ENCODE results near the gene RUBCNL.

RUBCNL gene

GRCh38 chr13:46340011-46340410 is 47.0 kb downstream of the RUBCNL start:
- no peak for DNase-seq (ENCODE audit: low read depth, low spot score)
- Histone ChIP-seq H3K27me3 (ENCODE audit: insufficient read depth, insufficient read length) (no peaks in the 10 kb centered on the region), H3K4me3 (ENCODE audit: insufficient read length, low read depth) (no peak overlapping the region), H3K9me3 (ENCODE audit: insufficient read depth, low read length) (no peaks in the 10 kb centered on the region), H3K9ac (ENCODE audit: insufficient read length, low read depth) (no peak overlapping the region), H3K36me3 (ENCODE audit: insufficient read depth, insufficient read length, low read length) (no peaks in the 10 kb centered on the region), H3K4me1 (ENCODE audit: insufficient read depth, insufficient read length) (no peaks in the 10 kb centered on the region)
- no peak for TF ChIP-seq YY1 (IDR thresholded peaks at IDR 0.05; ENCODE audit: insufficient read depth, insufficient read length)

- Histone ChIP-seq H3K9me3 (ENCODE audit: insufficient read depth, low read length) (no peaks in the 10 kb centered on the region), H3K9ac (ENCODE audit: insufficient read length, low read depth) (no peak overlapping the region), H3K36me3 (ENCODE audit: insufficient read depth, insufficient read length, low read length) (no peaks in the 10 kb centered on the region), H3K4me1 (ENCODE audit: insufficient read depth, insufficient read length) (no peaks in the 10 kb centered on the region), H3K27me3 (ENCODE audit: insufficient read depth, insufficient read length) (no peaks in the 10 kb centered on the region), H3K4me3 (ENCODE audit: insufficient read length, low read depth) (no peak overlapping the region)
- no peak for DNase-seq (ENCODE audit: low read depth, low spot score)
- TF ChIP-seq YY1 (IDR thresholded peaks at IDR 0.05; ENCODE audit: insufficient read depth, insufficient read length): no peak
- no peak for TF ChIP-seq ZNF274 (IDR thresholded peaks at IDR 0.05; ENCODE audit: low read depth, low read length)
- TF ChIP-seq SUZ12 (IDR thresholded peaks at IDR 0.05; ENCODE audit: extremely low read depth, insufficient read depth, insufficient read length): no peak
Measured at GRCh38 chr13:46339035-46339666, 47.9 kb downstream of the RUBCNL start.

- Histone ChIP-seq H3K27me3 (ENCODE audit: insufficient read depth, insufficient read length) (no peaks in the 10 kb centered on the region), H3K9me3 (ENCODE audit: insufficient read depth, low read length) (no peaks in the 10 kb centered on the region), H3K36me3 (ENCODE audit: insufficient read depth, insufficient read length, low read length) (no peaks in the 10 kb centered on the region), H3K9ac (ENCODE audit: insufficient read length, low read depth) (no peak overlapping the region), H3K4me1 (ENCODE audit: insufficient read depth, insufficient read length) (no peaks in the 10 kb centered on the region), H3K4me3 (ENCODE audit: insufficient read length, low read depth) (no peak overlapping the region)
- no peak for DNase-seq (ENCODE audit: low read depth, low spot score)
- TF ChIP-seq ZNF274 (IDR thresholded peaks at IDR 0.05; ENCODE audit: low read depth, low read length): no peak
- TF ChIP-seq SUZ12 (IDR thresholded peaks at IDR 0.05; ENCODE audit: extremely low read depth, insufficient read depth, insufficient read length): no peak
- no peak for TF ChIP-seq YY1 (IDR thresholded peaks at IDR 0.05; ENCODE audit: insufficient read depth, insufficient read length)
Measured at GRCh38 chr13:46337700-46338099, 49.4 kb downstream of the RUBCNL start.

- DNase-seq (ENCODE audit: low read depth, low spot score): no peak
- no peak for TF ChIP-seq YY1 (IDR thresholded peaks at IDR 0.05; ENCODE audit: insufficient read depth, insufficient read length)
- no peak for TF ChIP-seq SUZ12 (IDR thresholded peaks at IDR 0.05; ENCODE audit: extremely low read depth, insufficient read depth, insufficient read length)
- TF ChIP-seq ZNF274 (IDR thresholded peaks at IDR 0.05; ENCODE audit: low read depth, low read length): no peak
- H3K4me3 ChIP-seq (ENCODE audit: insufficient read length, low read depth): no peak overlapping the region
- H3K9ac ChIP-seq (ENCODE audit: insufficient read length, low read depth): no peak overlapping the region
- H3K36me3 ChIP-seq (ENCODE audit: insufficient read depth, insufficient read length, low read length): no peaks in the 10 kb centered on the region
- no peaks in the 10 kb centered on the region for H3K27me3 ChIP-seq (ENCODE audit: insufficient read depth, insufficient read length)
- H3K9me3 ChIP-seq (ENCODE audit: insufficient read depth, low read length): no peaks in the 10 kb centered on the region
- H3K4me1 ChIP-seq (ENCODE audit: insufficient read depth, insufficient read length): no peaks in the 10 kb centered on the region
Measured at GRCh38 chr13:46334035-46334822, 52.8 kb downstream of the RUBCNL start.

GRCh38 chr13:46332772-46333171 is 54.3 kb downstream of the RUBCNL start:
- no peak overlapping the region for H3K4me3 ChIP-seq (ENCODE audit: insufficient read length, low read depth)
- TF ChIP-seq SUZ12 (IDR thresholded peaks at IDR 0.05; ENCODE audit: extremely low read depth, insufficient read depth, insufficient read length) (no peak), ZNF274 (IDR thresholded peaks at IDR 0.05; ENCODE audit: low read depth, low read length) (no peak), YY1 (IDR thresholded peaks at IDR 0.05; ENCODE audit: insufficient read depth, insufficient read length) (no peak)
- no peaks in the 10 kb centered on the region for H3K36me3 ChIP-seq (ENCODE audit: insufficient read depth, insufficient read length, low read length)
- H3K27me3 ChIP-seq (ENCODE audit: insufficient read depth, insufficient read length): no peaks in the 10 kb centered on the region
- no peaks in the 10 kb centered on the region for H3K9me3 ChIP-seq (ENCODE audit: insufficient read depth, low read length)
- DNase-seq (ENCODE audit: low read depth, low spot score): no peak
- H3K9ac ChIP-seq (ENCODE audit: insufficient read length, low read depth): no peak overlapping the region
- H3K4me1 ChIP-seq (ENCODE audit: insufficient read depth, insufficient read length): no peaks in the 10 kb centered on the region

- no peaks in the 10 kb centered on the region for H3K9me3 ChIP-seq (ENCODE audit: insufficient read depth, low read length)
- DNase-seq (ENCODE audit: low read depth, low spot score): no peak
- no peaks in the 10 kb centered on the region for H3K36me3 ChIP-seq (ENCODE audit: insufficient read depth, insufficient read length, low read length)
- no peak overlapping the region for H3K9ac ChIP-seq (ENCODE audit: insufficient read length, low read depth)
- TF ChIP-seq YY1 (IDR thresholded peaks at IDR 0.05; ENCODE audit: insufficient read depth, insufficient read length): no peak
- TF ChIP-seq SUZ12 (IDR thresholded peaks at IDR 0.05; ENCODE audit: extremely low read depth, insufficient read depth, insufficient read length): no peak
- no peak for TF ChIP-seq ZNF274 (IDR thresholded peaks at IDR 0.05; ENCODE audit: low read depth, low read length)
- H3K4me3 ChIP-seq (ENCODE audit: insufficient read length, low read depth): no peak overlapping the region
- no peaks in the 10 kb centered on the region for H3K27me3 ChIP-seq (ENCODE audit: insufficient read depth, insufficient read length)
- no peaks in the 10 kb centered on the region for H3K4me1 ChIP-seq (ENCODE audit: insufficient read depth, insufficient read length)
Measured at GRCh38 chr13:46329624-46330023, 57.4 kb downstream of the RUBCNL start.

- DNase-seq (ENCODE audit: low read depth, low spot score): no peak
- TF ChIP-seq SUZ12 (IDR thresholded peaks at IDR 0.05; ENCODE audit: extremely low read depth, insufficient read depth, insufficient read length): no peak
- TF ChIP-seq YY1 (IDR thresholded peaks at IDR 0.05; ENCODE audit: insufficient read depth, insufficient read length): no peak
- TF ChIP-seq ZNF274 (IDR thresholded peaks at IDR 0.05; ENCODE audit: low read depth, low read length): no peak
- H3K9me3 ChIP-seq (ENCODE audit: insufficient read depth, low read length): no peaks in the 10 kb centered on the region
- H3K4me1 ChIP-seq (ENCODE audit: insufficient read depth, insufficient read length): no peaks in the 10 kb centered on the region
- no peaks in the 10 kb centered on the region for H3K27me3 ChIP-seq (ENCODE audit: insufficient read depth, insufficient read length)
- H3K9ac ChIP-seq (ENCODE audit: insufficient read length, low read depth): no peak overlapping the region
- no peak overlapping the region for H3K4me3 ChIP-seq (ENCODE audit: insufficient read length, low read depth)
- no peaks in the 10 kb centered on the region for H3K36me3 ChIP-seq (ENCODE audit: insufficient read depth, insufficient read length, low read length)
Measured at GRCh38 chr13:46327246-46327645, 59.8 kb downstream of the RUBCNL start.

All from NT2/D1 (cell line).